ENCODE data around the gene C14orf132.
A peak's percentile ranks its signal among the peaks of the same experiment; 100 is the strongest.

The C14orf132 gene

GRCh38 chr14:96098999-96099335 is 59.8 kb downstream of the C14orf132 start:
- no peak for DNase-seq (ENCODE audit: low spot score)

GRCh38 chr14:96100161-96101064 is 61.3 kb downstream of the C14orf132 start:
- DNase-seq (ENCODE audit: low spot score), result peak; percentile 92

DNA sequence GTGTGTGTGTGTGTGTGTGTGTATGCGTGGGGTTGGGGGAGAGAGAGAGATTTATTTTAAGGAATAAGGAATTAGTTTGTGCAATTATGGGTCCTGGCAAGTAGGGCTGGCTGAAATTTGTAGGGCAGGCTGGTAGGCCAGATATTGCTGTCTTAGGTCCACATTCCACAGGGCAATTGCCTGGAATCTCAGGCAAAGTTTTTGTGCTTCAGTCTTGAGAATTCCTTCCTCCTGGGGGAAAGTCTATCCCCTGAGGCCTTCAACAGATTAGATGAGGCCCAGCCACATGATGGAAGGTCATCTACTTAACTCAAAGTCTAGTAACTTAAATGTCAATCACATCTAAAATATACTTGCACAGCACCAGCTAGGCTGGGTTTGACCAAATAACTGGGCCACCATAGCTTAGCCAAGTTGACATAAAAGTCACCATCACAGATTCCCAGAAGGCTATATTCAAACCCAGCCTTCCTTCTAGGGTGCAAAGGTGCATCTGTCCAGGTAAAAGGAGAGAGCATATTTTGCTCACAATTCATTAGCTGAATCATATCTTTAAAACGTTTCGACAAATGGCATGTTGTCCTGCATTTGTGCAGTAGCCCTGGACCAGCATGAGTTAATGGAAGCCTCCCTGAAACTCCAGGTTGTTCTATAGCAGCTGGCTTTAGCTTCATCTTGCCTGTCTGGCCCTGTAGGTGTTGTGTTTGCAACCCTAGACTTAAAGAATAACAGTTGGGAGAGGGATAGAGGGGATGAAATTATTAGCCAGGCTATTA is 63.1 kb downstream of the C14orf132 start:
- DNase-seq (ENCODE audit: low spot score), result no peak

DNA sequence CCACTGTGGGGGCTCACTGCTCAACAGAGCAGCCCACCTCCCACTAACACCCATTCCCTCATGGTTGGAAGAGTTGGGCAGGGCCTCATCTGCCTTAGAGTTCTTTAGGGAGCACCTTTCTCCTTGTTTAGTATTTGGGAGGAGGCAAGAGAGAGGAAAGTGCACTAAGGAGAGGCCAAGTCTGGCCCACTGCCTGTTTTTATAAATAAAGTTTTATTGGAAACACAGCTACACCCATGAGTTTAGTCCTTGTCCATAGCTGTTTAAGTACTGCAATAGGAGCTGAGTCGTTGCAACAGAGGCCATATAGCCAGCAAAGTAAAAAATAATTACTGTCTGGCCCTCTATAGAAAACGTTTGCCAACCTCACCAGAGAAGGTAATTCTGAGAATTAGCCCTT is 63.9 kb downstream of the C14orf132 start:
- DNase-seq (ENCODE audit: low spot score), result no peak

DNA sequence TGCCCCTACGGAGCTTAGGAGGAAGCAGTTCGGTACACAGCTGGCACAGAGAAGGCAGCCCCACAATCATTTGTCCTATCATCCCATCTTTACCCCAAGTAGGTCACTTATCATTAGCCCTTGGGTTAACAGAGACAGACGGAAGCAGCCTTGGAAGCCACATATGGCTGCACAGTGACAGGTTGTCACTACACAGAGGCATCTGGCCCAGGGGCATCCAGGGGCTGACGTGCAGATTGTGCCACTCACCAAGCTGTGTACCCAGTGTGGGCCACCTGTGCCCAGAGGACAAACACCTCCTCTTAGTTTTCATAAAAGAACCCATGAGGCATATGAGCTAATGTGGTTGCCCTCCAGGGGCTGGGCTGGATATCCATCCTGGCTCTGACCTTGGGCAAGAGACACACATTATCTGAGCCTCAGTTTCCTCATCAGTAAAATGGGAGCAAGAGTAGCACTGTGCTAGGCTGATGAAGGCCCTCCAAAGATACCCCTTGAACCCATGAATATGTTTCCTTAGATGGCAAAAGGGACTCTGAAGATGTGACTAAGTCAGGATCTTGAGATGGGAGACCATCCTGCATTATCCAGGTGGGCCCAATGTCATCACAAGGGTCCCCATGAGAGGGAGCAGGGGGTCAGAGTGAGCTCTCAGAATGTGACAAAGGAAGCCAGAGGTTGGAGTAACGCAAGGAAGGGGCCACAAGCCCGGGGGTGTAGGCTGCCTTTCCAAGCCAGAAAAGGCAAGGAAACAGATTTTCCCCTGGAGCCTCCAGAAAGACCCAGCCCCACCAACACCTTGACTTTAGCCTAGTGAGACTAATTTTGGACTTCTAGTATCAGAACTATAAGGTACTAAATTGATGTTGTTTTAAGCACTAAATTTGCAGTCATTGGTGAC is 64.6 kb downstream of the C14orf132 start:
- no peak for DNase-seq (ENCODE audit: low spot score)

DNA sequence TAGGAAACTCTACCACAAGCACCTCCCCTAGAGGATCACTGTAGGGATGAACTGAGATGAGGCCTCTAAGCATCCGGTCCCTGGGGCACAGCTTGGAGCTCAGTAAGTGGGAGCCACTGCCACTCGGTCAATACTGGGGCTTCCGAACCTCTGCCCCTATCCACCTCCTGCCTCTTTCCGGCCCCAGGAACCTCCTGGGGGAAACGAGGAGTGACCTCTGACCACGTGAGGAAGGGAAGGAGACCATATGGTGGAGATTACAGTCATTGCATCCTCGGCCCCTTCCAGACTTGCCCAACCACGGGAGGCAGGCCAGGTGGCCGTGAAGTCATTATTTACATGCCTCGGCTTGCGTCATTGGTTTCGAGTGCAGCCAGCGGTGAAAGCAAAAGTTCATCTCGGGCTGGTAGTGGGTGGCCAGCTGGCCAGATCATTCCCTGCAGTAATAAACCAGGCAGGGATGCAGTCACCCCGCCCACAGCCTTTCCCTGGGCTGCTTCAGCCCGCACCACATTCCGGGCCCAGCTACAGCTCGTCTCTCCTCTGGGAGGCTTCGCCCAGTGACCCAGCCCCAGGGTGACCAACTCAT is 65.4 kb downstream of the C14orf132 start:
- DNase-seq (ENCODE audit: low spot score), result no peak

- no peak for DNase-seq (ENCODE audit: low spot score)
Observed at GRCh38 chr14:96105089-96105925, 66.1 kb downstream of the C14orf132 start.

DNA sequence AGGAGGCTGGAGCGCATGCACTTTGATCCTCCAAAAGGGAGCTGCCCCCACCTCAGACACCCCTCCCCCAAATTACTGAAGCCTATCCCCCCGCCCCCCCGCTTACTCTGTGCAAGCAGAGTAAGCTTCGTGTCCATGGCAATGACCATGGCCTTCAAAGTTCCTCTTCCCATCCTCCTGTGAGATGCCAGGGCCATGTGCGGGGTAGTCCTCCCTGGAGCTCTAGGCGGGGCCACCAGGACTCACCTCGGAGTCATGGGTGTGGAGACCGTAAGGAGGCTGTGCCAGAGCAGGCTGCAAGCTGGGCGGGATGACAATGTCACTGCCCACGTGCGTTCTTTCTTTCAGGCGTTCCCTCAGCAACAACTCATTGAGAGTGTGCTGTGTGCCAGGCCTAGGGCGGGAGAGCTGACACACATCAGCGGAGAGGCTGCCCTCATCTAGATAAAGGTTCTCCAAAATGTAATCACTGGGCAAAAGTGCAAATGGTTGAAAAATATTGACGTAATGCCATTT is 66.8 kb downstream of the C14orf132 start:
- peak; percentile 74 for DNase-seq (ENCODE audit: low spot score)

- no peak for DNase-seq (ENCODE audit: low spot score)
Observed at GRCh38 chr14:96106891-96107290, 67.7 kb downstream of the C14orf132 start.

GRCh38 chr14:96108061-96108795 is 69.1 kb downstream of the C14orf132 start:
- no peak for DNase-seq (ENCODE audit: low spot score)

DNA sequence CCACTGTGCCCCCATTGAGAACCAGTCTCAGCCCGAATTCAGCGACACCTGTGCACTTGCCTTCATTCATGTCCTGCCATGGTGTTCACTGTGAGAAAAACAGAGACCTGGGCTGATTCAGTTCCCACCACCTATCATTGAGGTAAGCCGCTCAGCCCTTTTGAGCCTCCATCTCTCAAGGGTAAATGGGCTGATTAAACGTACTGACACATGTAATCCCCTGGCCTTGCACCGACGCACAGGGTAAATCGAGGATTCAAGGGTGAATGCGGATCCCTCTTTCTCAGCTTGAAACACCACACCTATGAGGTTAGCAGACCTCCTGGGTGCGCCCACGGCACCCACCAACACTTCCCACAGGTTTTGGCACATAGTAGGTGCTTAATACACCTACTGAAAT is 69.7 kb downstream of the C14orf132 start:
- DNase-seq (ENCODE audit: low spot score), result no peak

- DNase-seq (ENCODE audit: low spot score), result no peak
Observed at GRCh38 chr14:96109596-96110355, 70.6 kb downstream of the C14orf132 start.

GRCh38 chr14:96112032-96112431 is 72.9 kb downstream of the C14orf132 start:
- no peak for DNase-seq (ENCODE audit: low spot score)

GRCh38 chr14:96114002-96114401 is 74.8 kb downstream of the C14orf132 start:
- DNase-seq (ENCODE audit: low spot score), result no peak

- peak; percentile 51 for DNase-seq (ENCODE audit: low spot score)
Observed at GRCh38 chr14:96117101-96117897, 78.1 kb downstream of the C14orf132 start.

DNA sequence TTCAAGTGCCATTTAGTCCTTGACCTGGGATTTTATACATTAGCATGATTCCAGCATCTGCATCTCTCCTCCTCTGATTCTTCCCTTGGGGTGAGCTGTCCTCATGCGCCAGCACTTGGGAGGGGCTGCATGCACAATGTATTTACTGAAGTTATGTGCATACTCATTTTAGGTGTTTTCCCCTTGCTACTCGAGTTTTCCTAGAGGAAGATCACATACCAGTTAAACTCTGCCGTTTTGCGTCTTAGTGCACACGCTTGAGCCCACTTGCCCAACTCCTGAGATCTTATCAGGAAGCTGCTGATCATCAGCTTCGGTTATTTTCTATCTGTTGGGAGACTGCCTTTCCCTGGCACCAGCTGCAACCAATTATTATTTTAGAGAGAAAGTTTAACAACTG is 78.8 kb downstream of the C14orf132 start:
- DNase-seq (ENCODE audit: low spot score), result no peak

DNA sequence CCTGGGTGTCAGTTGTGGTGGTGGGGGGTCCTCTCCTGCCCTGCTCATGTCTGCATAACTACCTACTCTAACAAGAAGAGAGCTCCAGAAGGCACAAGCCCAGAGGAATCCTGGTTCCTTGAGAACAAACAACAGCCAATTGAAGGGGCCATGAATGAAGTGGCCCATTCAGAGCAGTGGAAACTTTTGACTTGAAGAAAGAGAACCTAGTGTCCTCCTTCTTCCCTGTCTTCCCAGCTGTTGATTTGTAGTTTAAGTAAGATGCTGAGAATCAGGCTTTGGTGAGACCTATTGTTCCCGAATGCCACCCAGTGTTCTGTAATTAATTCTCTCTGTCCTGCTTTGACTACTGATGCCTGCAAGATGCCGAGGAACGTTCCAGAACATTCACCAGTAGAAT is 79.2 kb downstream of the C14orf132 start:
- no peak for DNase-seq (ENCODE audit: low spot score)

DNA sequence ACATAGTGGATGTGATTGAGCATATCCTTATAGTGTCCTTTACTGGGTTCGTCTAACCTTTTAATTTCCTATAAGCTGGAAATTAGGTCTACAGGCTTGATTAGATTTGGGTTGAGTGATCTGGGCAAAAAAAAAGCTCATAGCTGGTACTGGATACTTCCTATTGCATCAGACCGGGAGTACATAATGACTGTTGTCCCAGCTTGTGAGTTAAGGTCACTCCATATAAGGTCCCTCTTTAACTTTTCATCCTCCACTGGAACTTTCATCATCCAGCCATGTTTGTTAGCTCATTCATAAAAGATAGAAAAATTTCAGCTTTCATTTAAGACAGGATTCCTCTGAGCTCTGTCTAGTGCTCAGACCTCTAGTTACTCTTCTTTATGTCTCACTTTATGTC is 80.8 kb downstream of the C14orf132 start:
- no peak for DNase-seq (ENCODE audit: low spot score)
